Measurements from ENCODE around the gene RNF213.

GRCh38 chr17:80382446-80382845 is 121.8 kb downstream of the RNF213 start:
- TF ChIP-seq CTCF (IDR thresholded peaks at IDR 0.05), result no peak
- no peak for TF ChIP-seq MAX (IDR thresholded peaks at IDR 0.05; ENCODE audit: low read depth)
- TF ChIP-seq EZH2phosphoT487 (IDR thresholded peaks at IDR 0.05; ENCODE audit: borderline replicate concordance, low read depth), result no peak
- TF ChIP-seq EP300 (IDR thresholded peaks at IDR 0.05; ENCODE audit: borderline replicate concordance in 1 of 2, low read depth in 1 of 2, low read length in 1 of 2), result no peak
- TF ChIP-seq REST (IDR thresholded peaks at IDR 0.05; ENCODE audit: low read depth, low read length), result no peak
- no peak for TF ChIP-seq GABPA (IDR thresholded peaks at IDR 0.05; ENCODE audit: low read depth)

All from SK-N-SH (cell line).